Transverse colon (tissue), 4 donors: ENCODE results near the gene SETD1B. TPM values are rescaled to one million over a fixed set of nuclear protein-coding genes. Genes with fewer than 3 reads are reported as not detected.
A peak's percentile ranks its signal among the peaks of the same experiment; 100 is the strongest.

Experiments used
- DNase-seq: peaks from one replicate; pipeline ENCODE4 v3.0.0-alpha.2; 2019
- H3K27ac ChIP-seq, 4 donors: fragments of 200-600 bp; sonication (generic); 2 replicates each; pipeline ENCODE4 v1.5.1; 2016 to 2018; ENCODE audit warnings: inconsistent platforms in 4 of 4
- H3K27me3 ChIP-seq: fragments of 200-600 bp; sonication (generic); 2 replicates; pipeline ENCODE4 v1.5.1; 2017; ENCODE audit warnings: inconsistent platforms
- H3K36me3 ChIP-seq, 4 donors: fragments of 200-600 bp; sonication (generic); 2 replicates each; pipeline ENCODE4 v1.5.1; 2017 to 2019; ENCODE audit warnings: inconsistent platforms in 4 of 4
- H3K4me1 ChIP-seq, 4 donors: fragments of 200-600 bp; sonication (generic); 2 replicates each; pipeline ENCODE4 v1.5.1; 2017 to 2020; ENCODE audit warnings: inconsistent platforms in 4 of 4
- H3K4me3 ChIP-seq, 4 donors: fragments of 200-600 bp; sonication (generic); 1 replicate in 1 of 4; 2 replicates in 3 of 4; pipeline versions ENCODE4 v1.5.1 to v1.6.1; 2017 to 2019; ENCODE audit warnings: inconsistent platforms in 4 of 4
- H3K9me3 ChIP-seq, 2 donors: fragments of 200-600 bp; sonication (generic); 2 replicates each; pipeline ENCODE4 v1.5.1; 2017 to 2019; ENCODE audit warnings: inconsistent platforms in 2 of 2
- CTCF ChIP-seq, 5 experiments: fragments of 200-600 bp in 3 of 5; fragments of 450-650 bp in 2 of 5; sonication (generic) in 3 of 5; IDR thresholded peaks; 1 replicate in 2 of 5; 2 replicates in 3 of 5; pipeline ENCODE4 v1.5.1; 2016 to 2017; ENCODE audit warnings: antibody characterized with exemption in 5 of 5, inconsistent platforms in 3 of 5, mild to moderate bottlenecking in 2 of 5, moderate library complexity in 1 of 5
- EP300 ChIP-seq: sonication (generic); formaldehyde crosslinking; IDR thresholded peaks from one replicate; pipeline ENCODE4 v1.6.1; 2017; ENCODE audit warnings: antibody characterized with exemption, low read depth
- POLR2A ChIP-seq: fragments of 450-650 bp; IDR thresholded peaks from one replicate; pipeline ENCODE4 v1.6.1; 2016; ENCODE audit warnings: antibody characterized with exemption, mild to moderate bottlenecking, moderate library complexity
- POLR2AphosphoS5 ChIP-seq, 3 donors: sonication (generic); formaldehyde crosslinking; IDR thresholded peaks; one replicate each; pipeline ENCODE4 v1.6.1; 2016; ENCODE audit warnings: antibody characterized with exemption in 3 of 3
- WGBS, 2 donors: methylation state at CpG; one replicate each; pipeline ENCODE4 v1.1.5; 2018; ENCODE audit warnings: low coverage in 1 of 2; 5-methylcytosine and 5-hydroxymethylcytosine counted together
- in situ Hi-C, 4 donors: fragments of 200-750 bp; cut with MboI; loops; one replicate each; pipeline versions ENCODE4 v1.15.0 to v1.15.1; 2017; ENCODE audit warnings: low sequenced_read_pairs in 3 of 4, low pct_ligation_motif_present in 1 of 4, low pct_unique_long_range_greater_than_20kb in 1 of 4
- intact Hi-C: fragments of 100-400 bp; cut with DNase I; formaldehyde crosslinking; loops from one replicate; pipeline ENCODE4 v1.15.1; 2023; ENCODE audit warnings: low total_unique reads
- total RNA-seq, 4 donors: library from RNA; depleted of rRNA; stranded (reverse); fragments of >200 nt; gene quantifications; one replicate each; pipeline ENCODE4 v1.1.0, GENCODE V29; 2016

Gene SETD1B
- total RNA-seq, 4 donors from 2014 or later, result 13.4 to 39.6 (median 15.2) TPM

DNA sequence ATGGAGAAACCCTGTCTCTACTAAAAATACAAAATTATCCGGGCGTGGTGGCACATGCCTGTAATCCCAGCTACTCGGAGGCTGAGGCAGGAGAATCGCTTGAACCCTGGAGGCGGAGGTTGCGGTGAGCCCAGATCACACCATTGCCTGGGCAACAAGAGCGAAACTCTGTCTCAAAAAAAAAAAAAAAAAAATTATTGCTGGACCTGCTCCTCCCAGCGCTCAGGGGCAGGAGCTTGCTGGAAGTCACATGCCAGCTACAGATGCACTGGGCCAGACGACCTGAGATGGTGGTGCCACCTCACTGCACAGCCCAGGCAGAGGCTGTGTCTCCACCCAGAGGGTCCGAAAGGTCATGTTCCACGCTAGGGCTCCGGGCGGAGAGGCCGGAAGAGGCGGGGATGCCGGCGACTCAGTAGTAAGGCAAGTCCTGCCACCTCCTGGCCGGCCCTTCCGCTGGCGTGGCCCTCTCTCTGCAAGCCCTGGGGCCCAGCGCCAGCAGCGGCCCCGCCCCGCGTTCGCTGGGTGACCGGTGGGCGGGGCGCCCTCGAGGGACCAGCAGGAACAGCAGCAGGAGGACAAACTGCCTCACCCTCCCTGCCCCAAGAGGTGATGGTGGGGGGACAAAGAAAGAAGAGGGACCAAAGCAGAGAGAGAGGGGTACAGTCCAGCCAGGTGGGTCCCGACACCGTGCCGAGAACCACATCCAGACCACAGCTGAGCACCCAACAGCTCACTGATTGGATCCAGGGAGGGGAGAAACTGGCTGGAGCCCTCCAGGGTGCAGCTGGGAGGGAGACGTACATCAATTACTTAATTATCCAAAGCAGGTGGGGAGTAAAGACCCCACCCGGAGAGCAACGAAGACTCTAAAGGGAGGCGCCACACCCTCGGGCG is 6.7 kb upstream of the SETD1B start:
- peak; percentile 80 to 88 (median 82) for TF ChIP-seq POLR2AphosphoS5 (IDR thresholded peaks at IDR 0.05)
- TF ChIP-seq CTCF (IDR thresholded peaks at IDR 0.05), result peak in 4 of 5 experiments; percentile 22 to 55 (median 36)
- TF ChIP-seq POLR2A, result peak; percentile 74
- TF ChIP-seq EP300, result peak; percentile 16
- intact Hi-C loops, result no loop called here
- Histone ChIP-seq H3K36me3 (no peaks in the 10 kb centered on the region), H3K9me3 (no peaks in the 10 kb centered on the region), H3K27me3 (no peaks in the 10 kb centered on the region), H3K4me3 (peak overlapping the region in 3 of 4 donors; percentile 3 to 77 (median 75)), H3K4me1 (peaks cover 49 to 70% (median 68%) of the 10 kb centered on the region in 4 donors), H3K27ac (peak overlapping the region; percentile 100)
- peak; percentile 96 for DNase-seq
- in situ Hi-C loops, result loop anchor here in 3 of 4 donors (10.0 kb wide), 2 partner anchors 88 to 102 kb away; partner anchors contain the start of gene PSMD9 (in 1 of the 3)
- WGBS, 2 donors, result 19% methylated on average over 39 of the region's 39 CpGs; no CpG with 5 or more reads in 1 of the 2 donors

- Histone ChIP-seq H3K4me3 (peak overlapping the region in 2 of 4 donors; percentile 75 to 77), H3K4me1 (peaks cover 49 to 63% (median 58%) of the 10 kb centered on the region in 4 donors), H3K27ac (peak overlapping the region; percentile 100), H3K36me3 (no peaks in the 10 kb centered on the region), H3K9me3 (no peaks in the 10 kb centered on the region), H3K27me3 (no peaks in the 10 kb centered on the region)
- TF ChIP-seq POLR2AphosphoS5 (IDR thresholded peaks at IDR 0.05), result peak; percentile 62 to 69 (median 63)
- TF ChIP-seq CTCF (IDR thresholded peaks at IDR 0.05), result no peak
- TF ChIP-seq POLR2A, result peak; percentile 15
- no peak for TF ChIP-seq EP300
- DNase-seq, result peak; percentile 87
- WGBS, 2 donors, result 22% methylated on average over 19 of the region's 19 CpGs; no CpG with 5 or more reads in 1 of the 2 donors
- intact Hi-C loops, result no loop called here
- in situ Hi-C loops, result loop anchor here in 3 of 4 donors (10.0 kb wide), 2 partner anchors 87 to 103 kb away; partner anchors contain the start of gene PSMD9 (in 1 of the 3)
These were observed 5.6 kb upstream of the SETD1B start for GRCh38 chr12:121797937-121798786.

DNA sequence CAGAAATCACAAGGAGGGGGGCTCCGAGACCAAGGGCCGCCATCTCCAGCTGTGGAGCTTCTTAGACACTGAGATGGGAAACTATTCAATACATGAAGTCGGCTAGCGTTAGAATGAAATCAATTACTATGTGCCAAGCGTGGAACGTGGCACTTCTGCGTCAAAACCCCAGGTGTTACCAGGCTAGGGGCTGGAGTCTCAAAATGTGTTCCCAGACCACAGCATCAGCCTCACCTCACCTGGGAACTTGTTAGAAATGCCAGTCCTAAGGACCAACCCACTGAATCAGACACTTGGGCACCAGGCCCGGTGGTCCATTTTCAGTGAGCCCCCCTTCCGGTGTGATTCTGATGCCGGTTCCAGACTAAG is 5.0 kb upstream of the SETD1B start:
- WGBS, 2 donors, result 44 to 60% methylated on average over 1 to 10 of the region's 10 CpGs
- Histone ChIP-seq H3K4me3 (peak overlapping the region in 3 of 4 donors; percentile 75 to 84 (median 77)), H3K4me1 (peaks cover 47 to 58% (median 52%) of the 10 kb centered on the region in 4 donors), H3K27ac (peak overlapping the region; percentile 100), H3K27me3 (no peaks in the 10 kb centered on the region), H3K9me3 (no peaks in the 10 kb centered on the region), H3K36me3 (no peaks in the 10 kb centered on the region)
- in situ Hi-C loops, result loop anchor here in 3 of 4 donors (10.0 kb wide), 2 partner anchors 86 to 104 kb away; partner anchors contain the start of gene PSMD9 (in 1 of the 3)
- DNase-seq, result peak; percentile 13
- intact Hi-C loops, result no loop called here
- TF ChIP-seq EP300 (no peak), POLR2A (no peak), POLR2AphosphoS5 (IDR thresholded peaks at IDR 0.05) (no peak), CTCF (IDR thresholded peaks at IDR 0.05) (no peak)
